ENCODE measurements around the gene IRF5.

DNA sequence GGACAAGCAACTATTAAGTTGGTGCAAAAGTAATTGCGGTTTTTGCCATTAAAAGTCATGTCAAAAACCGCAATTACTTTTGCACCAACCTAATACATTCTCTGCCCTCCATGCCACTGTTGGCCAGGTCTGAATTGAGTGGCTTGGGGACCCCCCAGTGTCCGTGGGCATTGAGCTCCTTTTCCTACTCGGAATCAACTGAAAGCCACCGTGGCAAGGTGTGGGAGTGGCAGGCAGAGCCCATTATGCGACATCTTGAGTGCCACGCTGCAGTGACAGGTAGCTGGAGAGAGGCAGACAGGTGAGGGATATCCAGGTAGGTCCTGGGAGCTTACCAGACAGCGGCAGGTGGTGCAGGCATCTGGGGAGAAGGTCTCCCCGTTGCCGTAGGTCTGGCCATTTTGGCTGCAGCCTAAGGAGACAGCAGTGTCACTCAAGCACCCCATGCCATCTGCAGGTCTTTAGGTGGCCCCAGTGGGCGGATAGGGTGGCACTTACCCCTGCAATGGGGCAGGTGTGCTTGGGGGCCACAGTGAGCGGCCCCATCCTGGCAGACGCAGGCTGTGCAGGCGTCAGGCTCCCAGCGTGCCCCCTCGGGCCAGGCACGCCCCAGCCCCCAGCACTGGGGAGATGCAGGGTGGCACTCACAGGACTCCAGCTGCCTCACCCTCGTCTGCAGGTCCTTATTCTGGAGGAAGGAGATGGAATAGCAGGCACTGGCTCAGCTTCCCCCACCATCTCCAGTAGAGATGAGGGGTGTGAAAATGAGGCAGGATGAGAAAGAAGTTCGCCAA lies 30.8 kb upstream of the IRF5 start:
- no peak for TF ChIP-seq ARNT (IDR thresholded peaks at IDR 0.05)
- TF ChIP-seq HDGF (IDR thresholded peaks at IDR 0.05; ENCODE audit: borderline replicate concordance): no peak
- TF ChIP-seq BHLHE40 (IDR thresholded peaks at IDR 0.05; ENCODE audit: borderline replicate concordance): no peak
- TF ChIP-seq, protein P1, sequence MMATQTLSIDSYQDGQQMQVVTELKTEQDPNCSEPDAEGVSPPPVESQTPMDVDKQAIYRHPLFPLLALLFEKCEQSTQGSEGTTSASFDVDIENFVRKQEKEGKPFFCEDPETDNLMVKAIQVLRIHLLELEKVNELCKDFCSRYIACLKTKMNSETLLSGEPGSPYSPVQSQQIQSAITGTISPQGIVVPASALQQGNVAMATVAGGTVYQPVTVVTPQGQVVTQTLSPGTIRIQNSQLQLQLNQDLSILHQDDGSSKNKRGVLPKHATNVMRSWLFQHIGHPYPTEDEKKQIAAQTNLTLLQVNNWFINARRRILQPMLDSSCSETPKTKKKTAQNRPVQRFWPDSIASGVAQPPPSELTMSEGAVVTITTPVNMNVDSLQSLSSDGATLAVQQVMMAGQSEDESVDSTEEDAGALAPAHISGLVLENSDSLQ (IDR thresholded peaks at IDR 0.05): no peak
